ENCODE results near the gene CACNB4. TPM values are rescaled to one million over a fixed set of nuclear protein-coding genes. Genes with fewer than 3 reads are reported as not detected.
A peak's percentile ranks its signal among the peaks of the same experiment; 100 is the strongest.

CACNB4 gene
- total RNA-seq, 1 experiment from 2014 or later = 0.19 TPM

DNA sequence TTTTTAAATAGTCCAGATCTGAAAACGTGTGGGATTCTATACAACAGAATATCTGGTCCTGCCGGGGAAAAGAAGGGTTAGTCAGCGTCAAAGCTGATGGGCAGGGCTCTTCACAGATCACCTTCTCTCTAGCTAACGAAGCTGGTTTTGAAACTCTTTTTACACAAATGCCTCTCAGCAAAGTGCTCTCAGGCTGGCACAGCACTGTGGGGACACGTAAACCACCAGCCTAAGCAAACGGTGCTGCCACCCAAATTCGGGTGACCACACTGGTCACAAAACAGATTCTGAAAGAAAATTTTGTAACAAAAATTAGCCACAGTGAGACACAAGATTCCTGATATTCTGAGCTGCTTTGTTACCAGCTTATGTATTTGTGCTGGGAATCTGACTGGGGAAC lies 217.5 kb downstream of the CACNB4 start:
- H3K27me3 ChIP-seq (replicated peaks; ENCODE audit: insufficient read depth, low read depth, low read length, poor library complexity) = peaks cover 47% of the 10 kb centered on the region

DNA sequence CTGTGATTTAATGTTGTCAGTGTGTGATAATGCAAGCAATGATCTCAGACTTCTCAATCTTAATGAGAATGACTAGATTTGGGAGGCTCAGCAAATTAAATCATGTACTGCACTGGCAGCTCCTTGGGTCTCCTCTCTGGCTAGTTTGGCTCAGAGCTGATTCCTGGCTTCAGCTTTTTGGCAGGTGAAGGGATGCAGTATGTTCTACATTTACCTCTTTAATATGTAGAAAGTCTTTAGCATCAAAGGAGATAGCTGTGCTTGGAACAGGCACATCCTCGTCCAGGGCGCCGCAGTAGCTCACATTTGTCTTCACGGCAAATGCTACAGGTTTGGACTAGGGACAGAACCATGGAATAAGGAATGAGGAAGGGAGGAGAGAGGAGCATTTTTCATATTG lies 218.3 kb downstream of the CACNB4 start:
- ChIA-PET CTCF (no interaction called here), POLR2A (ENCODE audit: low non-redundant PET) (no interaction called here)
- Histone ChIP-seq H3K27me3 (replicated peaks; ENCODE audit: insufficient read depth, low read depth, low read length, poor library complexity) (peaks cover 46% of the 10 kb centered on the region), H3K4me1 (ENCODE audit: insufficient read depth, low read length, poor library complexity, severe bottlenecking) (peaks cover 12% of the 10 kb centered on the region), H3K9me3 (ENCODE audit: low read depth, low read length, poor library complexity, severe bottlenecking) (no peaks in the 10 kb centered on the region), H3K4me3 (ENCODE audit: low read depth, low read length, poor library complexity, severe bottlenecking) (no peak overlapping the region), H3K36me3 (ENCODE audit: insufficient read depth, low read length, poor library complexity, severe bottlenecking) (no peaks in the 10 kb centered on the region), H3K27ac (ENCODE audit: low read depth, low read length, poor library complexity, severe bottlenecking) (no peak overlapping the region)
- intact Hi-C loops (cut with micrococcal nuclease; ENCODE audit: unreplicated experiment) = no loop called here
- TF ChIP-seq, protein P1, sequence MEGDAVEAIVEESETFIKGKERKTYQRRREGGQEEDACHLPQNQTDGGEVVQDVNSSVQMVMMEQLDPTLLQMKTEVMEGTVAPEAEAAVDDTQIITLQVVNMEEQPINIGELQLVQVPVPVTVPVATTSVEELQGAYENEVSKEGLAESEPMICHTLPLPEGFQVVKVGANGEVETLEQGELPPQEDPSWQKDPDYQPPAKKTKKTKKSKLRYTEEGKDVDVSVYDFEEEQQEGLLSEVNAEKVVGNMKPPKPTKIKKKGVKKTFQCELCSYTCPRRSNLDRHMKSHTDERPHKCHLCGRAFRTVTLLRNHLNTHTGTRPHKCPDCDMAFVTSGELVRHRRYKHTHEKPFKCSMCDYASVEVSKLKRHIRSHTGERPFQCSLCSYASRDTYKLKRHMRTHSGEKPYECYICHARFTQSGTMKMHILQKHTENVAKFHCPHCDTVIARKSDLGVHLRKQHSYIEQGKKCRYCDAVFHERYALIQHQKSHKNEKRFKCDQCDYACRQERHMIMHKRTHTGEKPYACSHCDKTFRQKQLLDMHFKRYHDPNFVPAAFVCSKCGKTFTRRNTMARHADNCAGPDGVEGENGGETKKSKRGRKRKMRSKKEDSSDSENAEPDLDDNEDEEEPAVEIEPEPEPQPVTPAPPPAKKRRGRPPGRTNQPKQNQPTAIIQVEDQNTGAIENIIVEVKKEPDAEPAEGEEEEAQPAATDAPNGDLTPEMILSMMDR (conservative IDR thresholded peaks at IDR 0.05; ENCODE audit: low read depth, low read length) = no peak
- no peak for TF ChIP-seq EZH2 (IDR thresholded peaks at IDR 0.05; ENCODE audit: borderline replicate concordance, low read depth, low read length, poor library complexity, severe bottlenecking)
- BruUV-seq (replicated peaks) = no TSS peak
- no peak for DNase-seq (ENCODE audit: low spot score)

More for the DNA sequence above, 217.5 kb downstream of the CACNB4 start:
- peaks cover 12% of the 10 kb centered on the region for H3K4me1 ChIP-seq (ENCODE audit: insufficient read depth, low read length, poor library complexity, severe bottlenecking)
- no peak for DNase-seq (ENCODE audit: low spot score)
- TF ChIP-seq EZH2 (IDR thresholded peaks at IDR 0.05; ENCODE audit: borderline replicate concordance, low read depth, low read length, poor library complexity, severe bottlenecking) = no peak
- TF ChIP-seq, protein P1 (conservative IDR thresholded peaks at IDR 0.05; ENCODE audit: low read depth, low read length) = no peak
- no TSS peak for BruUV-seq (replicated peaks)
- H3K27ac ChIP-seq (ENCODE audit: low read depth, low read length, poor library complexity, severe bottlenecking) = no peak overlapping the region
- CTCF ChIA-PET = no interaction called here
- POLR2A ChIA-PET (ENCODE audit: low non-redundant PET) = no interaction called here
- H3K36me3 ChIP-seq (ENCODE audit: insufficient read depth, low read length, poor library complexity, severe bottlenecking) = no peaks in the 10 kb centered on the region
- no peaks in the 10 kb centered on the region for H3K9me3 ChIP-seq (ENCODE audit: low read depth, low read length, poor library complexity, severe bottlenecking)
- H3K4me3 ChIP-seq (ENCODE audit: low read depth, low read length, poor library complexity, severe bottlenecking) = no peak overlapping the region
- intact Hi-C loops (cut with micrococcal nuclease; ENCODE audit: unreplicated experiment) = no loop called here

DNA sequence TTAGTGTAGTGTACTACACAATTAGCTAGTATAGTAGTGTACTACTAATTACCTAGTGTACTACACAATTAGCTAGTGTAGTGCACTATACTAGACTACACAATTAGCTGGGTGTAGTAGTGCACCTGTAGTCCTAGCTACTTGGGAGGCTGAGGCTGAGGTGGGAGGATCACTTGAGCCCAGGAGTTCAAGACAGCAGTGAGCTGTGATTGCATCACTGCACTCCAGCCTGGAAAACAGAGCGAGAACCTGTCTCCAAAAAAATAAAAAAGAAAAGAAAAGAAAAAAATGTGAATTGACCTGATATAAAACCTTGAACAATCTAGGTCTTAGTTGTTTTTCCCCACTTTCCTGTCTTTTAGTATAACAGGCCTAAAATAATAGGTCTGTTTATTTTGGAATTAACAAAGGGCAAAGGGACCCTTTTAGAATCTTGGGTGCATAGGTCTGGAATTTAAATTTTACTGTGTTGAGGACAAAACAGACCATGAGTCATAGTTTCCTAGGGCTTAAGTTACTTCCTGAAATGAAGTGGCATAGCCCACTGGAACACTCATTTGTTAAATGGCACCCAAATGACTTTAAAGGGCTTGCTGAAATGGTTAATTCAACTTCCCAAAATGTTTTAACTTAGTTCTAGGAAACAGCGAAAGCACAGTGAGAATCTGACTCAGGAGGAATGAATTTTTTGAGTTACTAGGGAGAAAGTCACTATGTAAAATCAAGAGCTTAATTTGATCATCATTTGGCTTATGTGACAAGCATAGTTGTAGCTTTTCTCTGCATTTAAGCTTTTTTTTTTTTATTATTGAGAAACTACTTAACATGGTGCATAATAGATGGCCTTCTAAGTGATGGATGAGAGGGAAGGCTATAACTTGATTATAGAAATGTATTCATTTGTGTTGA lies 219.9 kb downstream of the CACNB4 start:
- peaks cover 12% of the 10 kb centered on the region for H3K4me1 ChIP-seq (ENCODE audit: insufficient read depth, low read length, poor library complexity, severe bottlenecking)
- intact Hi-C loops (cut with micrococcal nuclease; ENCODE audit: unreplicated experiment) = no loop called here
- BruUV-seq (replicated peaks) = no TSS peak

More for the DNA sequence above, 219.9 kb downstream of the CACNB4 start:
- H3K27me3 ChIP-seq (replicated peaks; ENCODE audit: insufficient read depth, low read depth, low read length, poor library complexity) = peaks cover 43% of the 10 kb centered on the region
- CTCF ChIA-PET = no interaction called here
- H3K27ac ChIP-seq (ENCODE audit: low read depth, low read length, poor library complexity, severe bottlenecking) = no peak overlapping the region
- DNase-seq (ENCODE audit: low spot score) = peak; percentile 92
- no peak overlapping the region for H3K4me3 ChIP-seq (ENCODE audit: low read depth, low read length, poor library complexity, severe bottlenecking)
- H3K36me3 ChIP-seq (ENCODE audit: insufficient read depth, low read length, poor library complexity, severe bottlenecking) = no peaks in the 10 kb centered on the region
- no peak for TF ChIP-seq EZH2 (IDR thresholded peaks at IDR 0.05; ENCODE audit: borderline replicate concordance, low read depth, low read length, poor library complexity, severe bottlenecking)
- TF ChIP-seq, protein P1 (conservative IDR thresholded peaks at IDR 0.05; ENCODE audit: low read depth, low read length) = no peak
- H3K9me3 ChIP-seq (ENCODE audit: low read depth, low read length, poor library complexity, severe bottlenecking) = no peaks in the 10 kb centered on the region
- POLR2A ChIA-PET (ENCODE audit: low non-redundant PET) = interaction anchor here (0.7 kb wide), 1 partner anchor 18 kb away, joined by 3 read pairs; no protein-coding TSS in a partner anchor

Data from A673 (cell line).